HG03159 (cell line): ENCODE measurements around the gene CDC16.
A peak's percentile ranks its signal among the peaks of the same experiment; 100 is the strongest.
"Not testable (repeated sequence)": the region's sequence is repeated elsewhere in the genome, so short reads cannot be mapped to it uniquely, and the experiment has no call there.

ENCODE experiments used
- ATAC-seq: cut with Tn5 transposase; IDR thresholded peaks from one replicate; pipeline ENCODE4 v1.9.1; 2021; ENCODE audit warnings: mild to moderate bottlenecking, moderate library complexity; ENCODE audit not compliant: unreplicated experiment

Gene CDC16, protein sequence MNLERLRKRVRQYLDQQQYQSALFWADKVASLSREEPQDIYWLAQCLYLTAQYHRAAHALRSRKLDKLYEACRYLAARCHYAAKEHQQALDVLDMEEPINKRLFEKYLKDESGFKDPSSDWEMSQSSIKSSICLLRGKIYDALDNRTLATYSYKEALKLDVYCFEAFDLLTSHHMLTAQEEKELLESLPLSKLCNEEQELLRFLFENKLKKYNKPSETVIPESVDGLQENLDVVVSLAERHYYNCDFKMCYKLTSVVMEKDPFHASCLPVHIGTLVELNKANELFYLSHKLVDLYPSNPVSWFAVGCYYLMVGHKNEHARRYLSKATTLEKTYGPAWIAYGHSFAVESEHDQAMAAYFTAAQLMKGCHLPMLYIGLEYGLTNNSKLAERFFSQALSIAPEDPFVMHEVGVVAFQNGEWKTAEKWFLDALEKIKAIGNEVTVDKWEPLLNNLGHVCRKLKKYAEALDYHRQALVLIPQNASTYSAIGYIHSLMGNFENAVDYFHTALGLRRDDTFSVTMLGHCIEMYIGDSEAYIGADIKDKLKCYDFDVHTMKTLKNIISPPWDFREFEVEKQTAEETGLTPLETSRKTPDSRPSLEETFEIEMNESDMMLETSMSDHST

DNA sequence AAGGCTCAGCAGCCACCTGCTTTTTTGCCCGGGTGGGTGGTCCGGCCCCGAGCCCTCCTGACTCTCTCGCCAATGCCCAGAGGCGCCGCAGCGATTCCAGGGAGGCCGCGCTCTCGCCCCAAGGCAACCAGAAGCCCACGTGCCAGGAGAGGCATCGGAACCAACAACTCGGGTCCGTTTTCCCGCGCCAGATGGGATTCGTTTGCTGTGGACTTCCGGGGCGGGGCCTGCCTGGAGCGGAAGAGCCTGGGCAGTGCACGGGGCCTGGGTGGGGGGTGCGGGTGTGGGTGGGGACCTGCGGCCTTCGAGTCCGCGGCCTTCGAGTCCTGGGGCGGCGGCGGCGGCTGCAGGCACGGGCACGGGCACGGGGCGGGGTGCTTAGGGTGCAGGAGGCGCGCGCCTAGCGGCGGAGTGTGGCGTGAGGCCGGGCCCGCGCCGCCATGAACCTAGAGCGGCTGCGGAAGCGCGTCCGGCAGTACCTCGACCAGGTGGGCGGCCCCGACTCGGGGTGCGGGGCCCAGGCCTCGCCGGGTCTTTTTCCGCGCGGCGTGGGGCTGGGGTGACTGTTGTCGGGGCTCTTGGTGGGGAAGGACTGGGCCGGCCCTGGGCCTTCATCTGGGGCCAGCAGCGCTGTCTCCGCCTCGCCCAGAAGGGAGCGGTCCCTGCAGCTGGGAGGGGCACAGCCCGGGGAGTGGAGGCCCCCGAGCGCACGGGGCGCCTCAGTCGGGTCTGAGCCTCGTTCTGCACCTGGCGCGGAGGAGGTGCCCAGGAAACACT lies at the start of gene CDC16:
CDC16 (plus strand) TSS at position 253 of the 777 bp plus-strand sequence; CDS start at position 441, 188 bp downstream.
- ATAC-seq = peak; percentile 91

DNA sequence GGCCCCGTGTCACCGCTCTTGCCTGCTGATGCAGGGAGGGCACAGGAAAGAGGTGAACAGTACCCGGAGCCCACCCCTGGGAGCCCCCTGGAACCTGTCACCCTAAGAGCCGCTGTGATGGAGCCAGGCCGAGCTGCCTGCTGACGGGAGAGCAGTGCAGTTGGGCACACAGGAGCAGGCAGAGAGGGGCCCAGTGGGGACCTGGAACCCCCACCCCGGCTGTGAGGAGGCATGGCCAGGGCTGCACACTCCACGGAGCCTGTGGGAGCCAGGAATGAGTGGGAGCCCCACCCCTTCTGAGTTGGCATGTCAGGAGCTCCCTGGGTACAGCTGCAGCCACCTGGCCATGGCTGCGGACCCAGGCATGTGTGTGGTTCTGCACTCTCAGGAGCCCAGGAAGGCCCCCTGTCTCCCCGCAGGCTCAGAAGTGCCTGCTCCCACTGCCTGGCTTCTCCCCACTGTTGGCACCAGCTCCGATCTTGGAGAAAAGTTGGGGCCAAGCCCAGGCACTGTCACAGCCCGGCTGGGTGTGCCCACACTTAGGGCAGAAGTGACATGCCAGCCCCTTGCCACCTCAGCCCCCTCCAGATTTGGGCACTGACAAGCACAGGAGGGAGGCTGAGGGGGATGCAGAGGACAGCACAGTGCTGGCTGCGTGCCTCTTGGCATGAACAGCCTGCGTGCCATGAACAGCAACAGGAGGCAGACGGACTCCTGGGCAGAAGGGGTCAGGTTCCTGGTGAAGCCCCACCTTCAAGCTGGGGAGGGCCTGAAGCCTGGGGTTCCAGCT lies 49.3 kb upstream of the CDC16 start:
- ATAC-seq = no peak

DNA sequence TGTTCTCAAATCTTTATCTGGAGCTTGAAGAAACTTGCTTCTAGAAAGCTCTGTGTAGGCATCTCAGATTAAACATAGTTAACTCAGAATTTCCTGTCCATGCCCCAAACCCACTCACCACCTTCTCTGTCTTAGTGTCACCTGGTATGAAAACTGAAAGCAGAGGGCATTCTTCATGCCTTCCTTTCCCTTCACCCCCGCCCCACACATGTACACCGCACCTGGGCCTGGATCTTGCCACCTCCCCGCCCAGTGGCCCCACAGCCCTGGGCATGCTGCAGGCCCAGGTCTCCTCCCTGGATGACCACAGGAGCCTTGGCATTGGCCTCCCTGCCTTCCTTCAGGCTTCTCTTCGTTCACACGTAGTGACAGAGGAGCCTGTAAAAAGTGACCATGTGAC lies 39.8 kb upstream of the CDC16 start:
- no peak for ATAC-seq

DNA sequence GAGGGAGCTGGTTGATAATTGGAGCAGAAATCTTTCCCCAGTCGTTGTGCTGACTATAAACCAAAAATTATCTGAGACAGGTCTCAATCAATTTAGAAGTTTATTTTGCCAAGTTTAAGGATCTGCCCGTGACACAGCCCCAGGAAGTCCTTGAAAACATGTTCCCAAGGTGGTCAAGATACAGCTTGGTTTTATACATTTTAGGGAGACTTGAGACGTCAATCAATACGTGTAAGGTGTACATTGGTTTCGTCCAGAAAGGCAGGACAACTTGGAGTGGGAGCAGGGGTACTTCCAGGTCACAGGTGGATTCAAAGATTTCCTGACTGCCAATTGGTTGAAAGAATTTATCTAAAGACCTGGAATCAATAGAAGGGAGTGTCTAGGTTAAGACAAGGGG lies 38.1 kb upstream of the CDC16 start:
- no peak for ATAC-seq

DNA sequence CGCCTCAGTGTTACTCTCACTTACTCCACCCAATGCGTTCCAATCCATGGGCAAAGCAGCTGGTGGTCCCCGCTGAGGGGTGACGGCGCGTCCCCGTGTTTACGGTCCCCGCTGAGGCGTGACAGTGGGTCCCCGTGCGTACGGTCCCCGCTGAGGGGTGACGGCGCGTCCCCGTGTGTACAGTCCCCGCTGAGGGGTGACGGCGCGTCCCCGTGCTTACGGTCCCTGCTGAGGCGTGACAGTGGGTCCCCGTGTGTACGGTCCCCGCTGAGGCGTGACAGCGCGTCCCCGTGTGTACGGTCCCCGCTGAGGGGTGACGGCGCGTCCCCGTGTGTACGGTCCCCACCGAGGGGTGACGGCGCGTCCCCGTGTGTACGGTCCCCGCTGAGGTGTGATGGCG lies 36.1 kb upstream of the CDC16 start:
- no peak for ATAC-seq

DNA sequence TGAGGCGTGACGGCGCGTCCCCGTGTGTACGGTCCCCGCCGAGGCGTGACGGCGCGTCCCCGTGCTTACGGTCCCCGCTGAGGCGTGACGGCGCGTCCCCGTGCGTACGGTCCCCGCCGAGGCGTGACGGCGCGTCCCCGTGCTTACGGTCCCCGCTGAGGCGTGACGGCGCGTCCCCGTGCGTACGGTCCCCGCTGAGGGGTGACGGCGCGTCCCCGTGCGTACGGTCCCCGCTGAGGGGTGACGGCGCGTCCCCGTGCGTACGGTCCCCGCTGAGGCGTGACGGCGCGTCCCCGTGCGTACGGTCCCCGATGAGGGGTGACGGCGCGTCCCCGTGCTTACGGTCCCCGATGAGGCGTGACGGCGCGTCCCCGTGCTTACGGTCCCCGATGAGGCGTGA lies 35.2 kb upstream of the CDC16 start:
- not testable (repeated sequence) for ATAC-seq

DNA sequence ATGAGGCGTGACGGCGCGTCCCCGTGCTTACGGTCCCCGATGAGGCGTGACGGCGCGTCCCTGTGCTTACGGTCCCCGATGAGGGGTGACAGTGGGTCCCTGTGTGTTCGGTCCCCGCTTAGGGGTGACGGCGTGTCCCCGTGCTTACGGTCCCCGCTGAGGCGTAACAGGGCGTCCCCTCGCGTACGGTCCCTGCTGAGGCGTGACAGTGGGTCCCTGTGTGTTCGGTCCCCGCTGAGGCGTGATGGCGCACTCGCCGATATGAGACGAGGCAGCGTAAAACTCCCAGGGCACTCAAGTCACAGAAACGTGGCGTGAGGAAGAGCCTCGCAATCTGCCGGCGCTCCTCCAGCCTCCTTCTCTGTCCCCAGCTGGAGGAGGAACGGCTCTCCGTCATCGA lies 34.7 kb upstream of the CDC16 start:
- no peak for ATAC-seq

DNA sequence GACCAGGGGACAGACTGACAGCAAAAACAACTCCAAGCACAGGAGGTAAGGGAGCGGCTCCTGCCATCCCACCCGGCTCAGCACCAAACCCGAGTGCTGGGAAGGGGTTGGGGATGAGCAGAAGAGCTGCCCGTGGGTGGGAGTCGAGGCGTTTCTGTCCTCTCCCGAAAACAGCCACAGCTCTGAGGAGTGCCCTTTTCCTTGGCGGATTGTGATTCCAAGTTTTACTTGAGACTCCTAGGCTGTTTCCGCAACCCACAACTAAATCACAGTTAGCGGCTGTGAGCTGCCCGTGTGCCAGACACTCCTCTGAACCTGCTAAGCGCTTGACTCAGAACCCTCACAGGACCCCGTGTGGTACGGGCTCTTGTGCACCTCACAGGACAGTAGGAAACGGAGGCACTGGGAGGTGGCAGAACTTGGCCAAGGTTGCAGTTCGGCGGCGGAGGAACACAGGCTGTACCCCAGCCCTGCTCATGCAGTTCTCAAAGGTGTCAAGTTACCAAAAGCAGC lies 34.2 kb upstream of the CDC16 start:
- ATAC-seq = no peak

DNA sequence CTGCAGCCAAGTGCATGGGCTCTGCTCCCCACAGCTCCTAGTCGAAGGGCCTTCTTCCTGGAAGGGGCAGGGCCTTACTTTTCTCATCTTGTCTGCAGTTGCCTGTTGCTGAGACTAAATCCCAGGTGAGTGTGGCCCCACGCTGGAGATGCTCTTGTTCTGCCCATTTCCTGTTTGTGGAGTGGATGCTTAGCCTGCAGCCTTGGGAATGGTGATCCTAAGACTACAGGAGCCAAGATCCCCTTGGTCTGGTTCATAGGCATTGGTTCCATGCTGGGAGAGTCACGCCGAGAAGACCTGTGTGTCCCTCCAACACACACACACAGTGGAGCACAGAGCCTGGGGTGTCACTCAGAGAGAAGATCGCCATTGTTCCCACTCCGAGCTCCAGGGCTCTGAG lies 32.1 kb upstream of the CDC16 start:
- no peak for ATAC-seq

DNA sequence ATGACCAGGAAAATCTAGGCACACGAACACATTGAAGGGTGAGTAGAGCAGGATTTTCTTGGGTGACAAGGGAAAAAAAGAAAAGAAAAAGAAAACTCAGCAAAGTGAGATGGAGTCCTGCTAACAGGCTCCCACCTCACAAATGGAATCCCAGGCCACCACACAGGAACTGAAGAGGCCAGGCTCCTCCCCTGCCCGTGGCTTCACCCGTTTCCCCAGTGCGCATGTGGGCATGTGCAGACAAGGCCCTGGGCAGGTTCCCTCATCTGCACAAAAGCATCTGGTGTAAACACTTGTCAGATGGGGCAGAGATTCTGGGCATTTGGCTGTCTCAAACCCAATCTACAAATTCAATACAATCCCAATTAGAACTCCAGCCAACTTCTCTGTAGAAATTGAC lies 31.2 kb upstream of the CDC16 start:
- no peak for ATAC-seq

DNA sequence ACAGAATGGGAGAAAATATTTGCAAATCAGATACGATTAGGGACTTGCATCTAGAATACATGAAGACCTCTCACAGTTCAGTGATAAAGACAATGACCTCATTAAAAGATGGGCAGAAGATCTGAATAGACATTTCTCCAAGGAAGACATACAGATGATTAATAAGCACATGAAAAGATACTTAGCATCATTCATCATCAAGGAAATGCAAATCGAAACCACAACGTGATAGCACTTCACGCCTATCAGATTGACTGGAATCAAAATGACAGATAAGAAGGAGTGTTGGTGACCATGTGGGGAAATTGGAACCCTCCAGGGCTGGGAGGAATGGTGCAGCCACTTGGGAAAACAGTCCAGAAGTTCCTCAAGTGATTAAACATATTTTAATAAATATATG lies 29.8 kb upstream of the CDC16 start:
- ATAC-seq = no peak

DNA sequence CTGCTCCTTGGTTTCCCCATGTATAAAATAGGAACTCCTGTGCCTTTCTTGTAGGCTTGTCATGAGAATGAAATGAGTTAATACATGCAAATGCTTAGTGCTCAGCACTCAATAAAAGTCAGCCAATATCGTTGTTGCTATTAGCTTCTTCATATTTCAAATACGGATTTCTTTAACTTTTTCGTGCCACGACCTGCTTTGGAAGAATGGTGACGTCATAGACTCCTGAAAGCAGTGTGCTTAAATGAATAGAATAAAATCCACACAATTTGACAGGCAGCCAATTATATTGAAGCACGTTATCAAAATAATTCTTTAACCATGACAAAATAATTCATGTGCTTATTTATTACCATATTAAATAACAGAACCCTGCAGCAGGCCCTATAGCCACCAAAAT lies 26.6 kb upstream of the CDC16 start:
- ATAC-seq = no peak

DNA sequence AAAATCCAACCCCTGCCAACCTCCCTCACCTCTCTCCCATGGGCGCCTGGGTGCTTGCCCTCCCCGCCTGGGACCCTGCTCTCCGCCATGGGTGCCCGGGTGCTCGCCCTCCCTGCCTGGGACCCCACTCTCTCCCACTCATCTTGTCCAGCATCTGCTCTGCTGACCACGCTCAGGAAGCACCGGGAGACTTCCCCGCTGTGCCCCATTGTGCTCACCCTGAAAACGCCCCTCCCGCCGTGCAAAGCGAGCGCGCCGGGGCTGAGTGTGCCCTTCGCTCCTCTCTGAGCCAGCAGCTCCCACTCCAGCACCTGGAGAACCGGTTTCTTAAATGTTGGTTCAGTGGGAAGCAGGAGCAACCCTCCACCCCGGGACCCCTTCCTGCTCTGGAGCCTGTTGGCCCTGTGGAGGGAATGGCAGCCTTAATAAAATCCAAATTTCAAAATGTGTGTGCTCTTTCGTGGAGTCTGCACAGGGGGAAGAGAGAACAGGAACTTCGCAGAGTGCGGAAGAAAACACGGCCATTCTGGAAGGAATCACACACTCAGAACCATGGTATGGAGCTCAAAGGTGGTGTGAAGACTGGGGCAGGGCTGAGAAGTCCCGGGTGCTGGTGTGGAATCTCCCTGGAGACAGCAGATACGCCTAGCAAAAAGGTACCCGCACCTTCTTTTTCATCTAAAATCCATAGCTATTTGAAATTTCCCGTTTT lies 23.1 kb upstream of the CDC16 start:
- no peak for ATAC-seq

DNA sequence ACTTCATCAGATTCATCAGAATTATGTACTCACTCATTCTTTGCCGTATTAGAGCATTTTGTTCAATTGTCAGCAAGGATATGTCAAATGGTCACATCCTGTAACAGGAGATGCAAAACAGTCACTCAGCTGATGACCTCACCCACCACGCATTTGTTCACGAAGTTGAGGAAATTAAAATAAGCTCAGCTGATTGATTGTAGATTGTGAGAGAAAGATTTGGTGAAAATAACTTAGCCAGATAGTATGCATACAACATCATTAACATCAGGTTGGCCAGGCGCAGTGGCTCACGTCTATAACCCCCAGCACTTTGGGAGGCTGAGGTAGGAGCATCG lies 22.6 kb upstream of the CDC16 start:
- ATAC-seq = no peak

DNA sequence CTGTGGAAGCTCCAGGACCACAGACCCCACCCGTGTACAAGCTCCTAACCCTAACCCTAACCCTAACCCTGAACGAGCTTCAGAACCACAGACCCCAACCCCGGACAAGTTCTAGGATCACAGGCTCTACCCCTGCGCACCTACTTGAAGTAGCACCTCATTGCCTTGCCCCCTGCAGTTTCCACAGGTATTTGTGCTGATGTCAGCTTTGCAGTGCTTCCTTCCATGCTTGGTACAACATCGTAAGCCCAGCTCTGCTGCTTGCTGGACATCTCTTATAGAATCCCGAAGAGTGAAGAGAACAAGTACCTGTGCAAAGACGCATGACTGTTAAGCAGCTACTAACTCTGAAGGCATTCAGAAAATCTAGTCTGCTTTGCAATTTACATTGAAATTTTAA lies 20.7 kb upstream of the CDC16 start:
- no peak for ATAC-seq

DNA sequence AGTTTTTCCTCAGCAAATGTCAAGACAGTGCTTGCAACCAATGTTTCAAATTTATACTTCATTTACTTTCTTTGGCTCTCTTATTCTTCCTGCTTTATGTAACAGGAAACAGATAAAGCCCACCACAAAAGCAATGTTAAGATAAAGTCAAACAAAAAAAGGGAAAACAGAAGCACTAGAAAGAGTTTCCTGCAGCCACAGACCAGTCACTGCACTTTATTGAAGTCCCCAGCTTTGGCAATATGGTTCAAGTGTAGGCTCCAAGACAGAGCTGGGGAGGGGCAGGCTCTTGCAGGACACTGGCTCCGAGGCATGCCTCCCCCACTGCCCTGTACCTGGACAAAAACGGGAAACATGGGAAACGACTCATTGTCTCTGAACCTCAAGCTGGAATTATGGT lies 15.3 kb upstream of the CDC16 start:
- no peak for ATAC-seq

DNA sequence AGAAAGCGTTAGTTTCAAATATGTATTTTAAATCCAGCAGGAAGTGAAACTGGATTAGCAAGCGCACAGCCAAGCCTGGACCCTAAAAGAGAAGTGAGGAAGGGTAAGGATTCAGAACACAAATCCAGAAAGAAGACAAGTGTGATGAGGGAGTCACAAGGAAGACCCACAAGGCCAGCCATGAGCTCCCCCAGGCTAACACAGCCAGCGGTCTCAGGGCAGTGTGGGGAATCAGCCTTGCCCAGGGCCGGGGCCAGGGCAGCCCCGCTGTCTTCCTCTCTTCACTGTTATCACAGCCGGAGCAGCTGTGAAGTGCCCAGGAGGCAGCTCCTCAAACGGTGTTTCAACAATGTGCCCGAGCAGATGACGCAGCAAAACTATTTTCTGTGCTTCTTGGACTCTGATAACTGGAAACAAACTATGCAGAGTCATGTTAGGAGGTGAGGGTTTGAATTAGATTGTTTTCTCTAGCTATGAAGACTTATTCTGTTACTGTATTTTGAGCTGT lies 12.2 kb upstream of the CDC16 start:
- no peak for ATAC-seq

DNA sequence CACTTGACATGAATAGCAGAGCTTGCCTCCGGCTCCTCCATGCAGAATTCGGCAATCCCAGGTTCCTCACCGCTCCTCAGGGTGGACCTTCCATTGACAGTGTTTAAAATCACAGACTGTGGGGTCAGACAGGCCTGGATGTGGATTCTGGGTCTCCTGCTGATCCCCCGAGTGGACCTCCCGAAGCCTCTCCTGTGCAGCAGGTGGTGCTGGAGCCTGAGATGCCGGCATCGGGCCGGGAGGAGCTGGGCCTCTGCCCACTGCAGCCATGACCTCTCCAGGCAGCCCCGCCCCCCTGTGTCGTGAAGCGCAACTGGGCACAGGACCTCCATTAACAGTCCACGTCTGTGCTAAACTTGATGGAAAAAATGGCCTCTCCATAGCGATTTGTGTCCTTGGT lies 10.5 kb upstream of the CDC16 start:
- ATAC-seq = no peak

DNA sequence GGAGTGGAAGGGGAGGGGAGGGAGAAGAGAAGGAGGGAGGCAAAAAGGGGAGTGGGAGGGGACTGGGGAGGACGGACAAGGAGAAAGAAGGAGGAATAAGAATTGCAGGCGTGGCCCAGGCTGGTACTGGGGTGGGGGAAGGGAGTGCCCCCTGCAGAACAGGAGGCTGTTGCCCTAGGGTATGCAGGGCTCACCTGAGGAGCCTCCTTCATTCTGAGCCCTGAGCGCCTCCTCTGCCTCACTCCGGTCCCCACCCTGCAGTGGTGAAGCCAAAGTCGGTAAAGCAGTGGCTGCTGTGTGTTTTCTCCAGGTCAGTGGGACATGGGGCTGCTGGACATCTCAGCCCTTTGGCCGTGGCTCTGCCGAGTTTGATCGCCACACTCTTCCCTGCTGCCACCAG lies 9.1 kb upstream of the CDC16 start:
- no peak for ATAC-seq

DNA sequence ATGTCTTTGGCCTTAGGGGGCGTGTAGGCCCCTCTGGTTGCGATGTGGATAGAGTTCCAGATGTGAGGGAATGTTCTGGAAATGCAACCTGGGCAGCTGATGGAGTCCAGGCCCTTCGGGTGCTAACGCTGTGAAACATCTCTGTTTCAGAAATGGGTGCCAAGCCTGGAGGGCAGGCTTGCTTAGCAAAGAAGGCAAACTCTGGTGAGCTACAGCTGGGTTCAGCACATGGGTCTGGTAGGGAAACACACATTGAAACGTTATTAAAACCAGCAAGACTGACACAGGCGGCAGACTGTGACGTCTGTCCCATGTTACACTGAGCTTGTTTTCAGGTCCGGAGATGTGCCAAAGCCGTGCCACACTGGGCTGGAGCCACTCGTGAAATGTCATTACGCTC lies 8.6 kb upstream of the CDC16 start:
- ATAC-seq = no peak
